ENCODE measurements around the gene NTN3.
A peak's percentile ranks its signal among the peaks of the same experiment; 100 is the strongest.

The NTN3 gene

DNA sequence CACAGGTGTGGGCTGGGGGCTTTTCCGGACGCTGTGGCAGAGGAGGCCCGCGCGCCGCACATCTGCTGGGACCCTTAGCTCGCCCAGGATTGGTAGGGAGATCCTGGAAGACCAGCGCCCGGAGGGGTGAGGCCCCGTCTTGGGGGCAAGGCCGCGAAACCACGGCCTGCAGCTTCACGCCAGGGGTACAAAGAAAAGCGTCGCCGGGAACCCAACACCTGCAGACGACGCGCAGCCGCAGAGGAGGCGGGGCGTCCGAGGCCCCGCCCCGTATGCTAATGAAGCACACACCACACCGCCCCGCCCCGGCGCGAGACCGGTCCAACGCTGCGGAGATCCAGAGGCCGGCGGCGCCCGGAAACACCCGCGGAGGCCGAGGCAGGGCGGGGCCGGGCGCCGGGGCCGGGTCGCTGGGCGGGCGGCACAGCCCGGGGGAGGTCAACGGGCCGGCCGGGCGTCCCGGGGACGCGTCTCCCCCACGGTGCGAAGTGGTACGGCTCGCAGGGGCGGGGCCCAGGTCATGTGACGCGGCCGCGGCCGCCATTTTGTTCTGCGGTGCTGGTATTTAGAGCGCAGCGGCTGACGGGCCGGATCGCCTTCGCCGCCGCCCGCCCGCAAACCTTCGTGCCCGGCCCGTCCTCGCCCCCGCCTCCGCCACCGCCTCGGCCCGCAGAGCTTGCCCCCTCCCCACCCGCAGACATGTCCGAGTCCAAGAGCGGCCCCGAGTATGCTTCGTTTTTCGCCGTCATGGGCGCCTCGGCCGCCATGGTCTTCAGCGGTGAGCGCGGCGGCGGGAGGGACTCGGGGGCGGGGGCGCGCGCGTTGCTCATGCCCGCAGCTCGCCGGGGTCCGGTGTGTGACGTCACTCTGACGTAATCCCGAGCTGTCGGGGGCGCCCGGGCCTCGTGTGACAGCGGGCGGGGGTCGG is 42.6 kb downstream of the NTN3 start, which contains the start of gene ATP6V0C:
Gene ATP6V0C (plus strand): TSS at position 548 of the 928 bp plus-strand sequence. CDS start 152 bp downstream, at position 700.
- peak within 1 kb of the TSS; percentile 68 for H3K4me2 ChIP-seq (ENCODE audit: low read length, poor library complexity, severe bottlenecking)
- H2BK5ac ChIP-seq (ENCODE audit: low read depth, low read length, poor library complexity, severe bottlenecking) = peak within 1 kb of the TSS; percentile 61
- H2BK12ac ChIP-seq (ENCODE audit: low read length in 2 of 2) = peak within 1 kb of the TSS; percentile 46 to 47
- under 1% methylated on average over 78 of the region's 122 CpGs for WGBS
- H3K4me1 ChIP-seq (ENCODE audit: control insufficient read depth, insufficient read depth, low read depth, low read length) = peaks cover 65% of the 10 kb centered on the region
- peak within 1 kb of the TSS; percentile 66 for H2AFZ ChIP-seq (ENCODE audit: low read depth, low read length)
- peak within 1 kb of the TSS; percentile 91 to 95 for H3K4ac ChIP-seq (ENCODE audit: low read depth in 1 of 2, low read length in 2 of 2)
- peaks cover 5% of the 10 kb centered on the region for H3K79me1 ChIP-seq (replicated peaks; ENCODE audit: low read length, poor library complexity, severe bottlenecking)
- no peaks in the 10 kb centered on the region for H3K27me3 ChIP-seq (ENCODE audit: control insufficient read depth in 1 of 2, insufficient read depth in 1 of 2, low read length in 2 of 2)
- peak within 1 kb of the TSS; percentile 94 for H2BK15ac ChIP-seq (ENCODE audit: low read depth, poor library complexity, severe bottlenecking)
- peak; percentile 87 for DNase-seq
- H2AK5ac ChIP-seq (ENCODE audit: low read length, severe bottlenecking) = peak within 1 kb of the TSS; percentile 84
- H3K23ac ChIP-seq (ENCODE audit: low read length in 2 of 2) = peak within 1 kb of the TSS in 1 of 2 experiments; percentile 66
- peak within 1 kb of the TSS; percentile 94 for H4K8ac ChIP-seq (ENCODE audit: low read length)
- H3K36me3 ChIP-seq (ENCODE audit: control insufficient read depth in 1 of 2, insufficient read depth in 2 of 2, low read depth in 1 of 2, low read length in 2 of 2) = peaks cover 4 to 28% of the 10 kb centered on the region in 2 experiments
- H3K4me3 ChIP-seq (ENCODE audit: insufficient read depth in 1 of 2, low read depth in 1 of 2, low read length in 2 of 2) = peak within 1 kb of the TSS; percentile 95 to 96
- peak within 1 kb of the TSS; percentile 41 for H3K27ac ChIP-seq (ENCODE audit: low read length, poor library complexity, severe bottlenecking)
- peak within 1 kb of the TSS; percentile 96 for H3K9ac ChIP-seq (ENCODE audit: low read length)
- H3K9me3 ChIP-seq (ENCODE audit: control insufficient read depth, low read length) = no peaks in the 10 kb centered on the region
- H3K18ac ChIP-seq (ENCODE audit: low read depth in 1 of 2, low read length in 2 of 2) = peak within 1 kb of the TSS; percentile 97 to 98
- H3K14ac ChIP-seq (ENCODE audit: low read length in 2 of 2) = peak within 1 kb of the TSS in 1 of 2 experiments; percentile 78
- peak within 1 kb of the TSS; percentile 99 for H2BK120ac ChIP-seq (ENCODE audit: low read depth, low read length)
- H4K91ac ChIP-seq (ENCODE audit: low read length) = peak within 1 kb of the TSS; percentile 94

DNA sequence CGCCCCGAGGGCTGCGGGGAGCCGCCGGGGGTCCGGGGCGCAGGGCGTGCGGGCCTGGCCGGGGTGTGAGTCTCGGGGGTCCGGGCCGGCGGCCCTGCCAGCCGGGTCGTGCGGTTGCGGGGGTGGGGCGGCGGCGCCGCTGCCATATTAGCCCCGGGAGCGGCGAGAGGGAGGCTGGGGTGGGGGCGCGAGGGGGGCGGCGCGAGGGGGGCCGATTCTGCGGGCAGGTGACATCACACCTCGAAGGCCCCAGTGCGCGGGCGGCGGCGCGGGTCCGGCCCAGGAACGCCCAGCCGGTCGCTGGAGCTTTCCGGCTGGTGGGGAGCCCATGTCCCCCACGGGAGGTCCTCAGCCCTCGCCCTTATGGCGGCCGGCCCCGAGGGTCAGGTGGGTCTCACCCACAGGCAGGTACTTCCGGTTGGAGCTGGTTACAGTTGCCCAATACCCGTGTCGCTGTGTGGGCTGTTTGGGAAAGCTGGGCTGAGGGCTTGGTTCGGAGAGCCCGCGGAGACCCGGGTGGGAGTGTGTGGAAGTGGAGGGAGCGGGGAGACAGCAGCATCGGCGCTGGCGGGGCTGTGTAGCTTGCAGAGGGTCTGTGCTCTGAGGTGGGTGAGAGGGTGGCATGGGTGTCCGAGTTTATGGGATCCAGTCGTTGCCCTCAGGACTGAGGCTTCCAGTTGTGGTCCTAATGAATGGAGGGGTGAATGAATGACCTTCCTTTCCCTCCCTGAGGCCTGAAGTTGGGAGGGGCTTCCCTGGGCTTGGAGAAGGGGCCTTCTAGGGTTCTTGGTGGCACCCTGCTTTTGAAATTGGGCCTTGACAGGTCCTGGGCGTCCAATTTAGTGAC is 43.5 kb downstream of the NTN3 start:
- peak overlapping the region; percentile 94 for H4K91ac ChIP-seq (ENCODE audit: low read length)
- peak overlapping the region; percentile 96 for H3K9ac ChIP-seq (ENCODE audit: low read length)
- no peak overlapping the region for H2AFZ ChIP-seq (ENCODE audit: low read depth, low read length)
- H3K14ac ChIP-seq (ENCODE audit: low read length in 2 of 2) = peak overlapping the region in 1 of 2 experiments; percentile 78
- peak overlapping the region; percentile 95 to 96 for H3K4me3 ChIP-seq (ENCODE audit: insufficient read depth in 1 of 2, low read depth in 1 of 2, low read length in 2 of 2)
- peak overlapping the region in 1 of 2 experiments; percentile 11 for H2BK12ac ChIP-seq (ENCODE audit: low read length in 2 of 2)
- no peak overlapping the region for H2BK5ac ChIP-seq (ENCODE audit: low read depth, low read length, poor library complexity, severe bottlenecking)
- peak overlapping the region; percentile 99 for H2BK120ac ChIP-seq (ENCODE audit: low read depth, low read length)
- 3% methylated on average over 32 of the region's 63 CpGs for WGBS
- H3K79me1 ChIP-seq (replicated peaks; ENCODE audit: low read length, poor library complexity, severe bottlenecking) = peaks cover 5% of the 10 kb centered on the region
- H3K4ac ChIP-seq (ENCODE audit: low read depth in 1 of 2, low read length in 2 of 2) = peak overlapping the region; percentile 91 to 95
- H3K9me3 ChIP-seq (ENCODE audit: control insufficient read depth, low read length) = no peaks in the 10 kb centered on the region
- no peak overlapping the region for H2AK5ac ChIP-seq (ENCODE audit: low read length, severe bottlenecking)
- H3K18ac ChIP-seq (ENCODE audit: low read depth in 1 of 2, low read length in 2 of 2) = peak overlapping the region; percentile 97 to 98
- peak overlapping the region; percentile 36 for H2BK15ac ChIP-seq (ENCODE audit: low read depth, poor library complexity, severe bottlenecking)
- peaks cover 73% of the 10 kb centered on the region for H3K4me1 ChIP-seq (ENCODE audit: control insufficient read depth, insufficient read depth, low read depth, low read length)
- DNase-seq = no peak
- H3K27ac ChIP-seq (ENCODE audit: low read length, poor library complexity, severe bottlenecking) = peak overlapping the region; percentile 14
- H3K23ac ChIP-seq (ENCODE audit: low read length in 2 of 2) = peak overlapping the region in 1 of 2 experiments; percentile 66
- peak overlapping the region; percentile 68 for H3K4me2 ChIP-seq (ENCODE audit: low read length, poor library complexity, severe bottlenecking)
- no peaks in the 10 kb centered on the region for H3K27me3 ChIP-seq (ENCODE audit: control insufficient read depth in 1 of 2, insufficient read depth in 1 of 2, low read length in 2 of 2)
- peak overlapping the region; percentile 94 for H4K8ac ChIP-seq (ENCODE audit: low read length)
- peaks cover 10 to 37% of the 10 kb centered on the region in 2 experiments for H3K36me3 ChIP-seq (ENCODE audit: control insufficient read depth in 1 of 2, insufficient read depth in 2 of 2, low read depth in 1 of 2, low read length in 2 of 2)

DNA sequence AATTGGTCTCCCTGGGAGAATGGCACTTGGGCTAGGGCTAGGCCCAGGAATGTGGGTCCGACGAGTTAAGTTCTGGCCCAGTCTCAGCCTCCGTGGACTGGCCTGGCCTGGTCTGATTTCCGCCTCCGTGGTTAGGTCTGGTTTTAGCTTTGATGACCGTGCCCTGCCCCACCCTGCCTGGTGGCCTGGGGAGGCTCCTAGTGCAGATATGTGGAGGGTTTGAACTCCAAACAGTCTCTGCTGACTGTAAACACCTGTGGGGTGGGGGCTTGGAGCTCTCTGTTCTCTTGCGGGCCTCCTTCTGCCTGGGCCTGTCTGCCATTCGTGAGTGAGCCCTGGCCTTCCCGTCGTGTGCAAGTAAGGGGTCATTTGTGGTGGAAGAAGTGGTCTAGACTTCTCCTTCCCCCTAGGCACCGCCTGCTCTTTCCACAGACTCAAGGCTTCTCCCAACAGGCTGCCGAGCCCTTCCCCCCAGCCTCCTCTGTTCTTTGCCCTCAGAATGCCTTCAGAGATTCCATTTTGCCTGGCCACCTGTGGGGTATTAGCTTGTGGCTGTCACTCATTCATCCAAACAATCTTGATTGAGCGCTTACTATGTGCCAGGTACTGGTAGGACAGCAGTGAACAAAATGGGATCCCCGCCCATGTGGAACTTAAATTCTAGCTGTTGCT is 44.2 kb downstream of the NTN3 start:
- DNase-seq = peak; percentile 38
- Histone ChIP-seq H3K9ac (ENCODE audit: low read length) (peak overlapping the region; percentile 96), H3K4ac (ENCODE audit: low read depth in 1 of 2, low read length in 2 of 2) (peak overlapping the region in 1 of 2 experiments; percentile 35), H3K4me3 (ENCODE audit: insufficient read depth in 1 of 2, low read depth in 1 of 2, low read length in 2 of 2) (peak overlapping the region; percentile 95 to 96), H4K91ac (ENCODE audit: low read length) (no peak overlapping the region), H2AFZ (ENCODE audit: low read depth, low read length) (no peak overlapping the region), H3K36me3 (ENCODE audit: control insufficient read depth in 1 of 2, insufficient read depth in 2 of 2, low read depth in 1 of 2, low read length in 2 of 2) (peaks cover 12 to 41% of the 10 kb centered on the region in 2 experiments), H3K27ac (ENCODE audit: low read length, poor library complexity, severe bottlenecking) (peak overlapping the region; percentile 29), H4K8ac (ENCODE audit: low read length) (no peak overlapping the region), H2BK12ac (ENCODE audit: low read length in 2 of 2) (no peak overlapping the region), H3K27me3 (ENCODE audit: control insufficient read depth in 1 of 2, insufficient read depth in 1 of 2, low read length in 2 of 2) (no peaks in the 10 kb centered on the region), H3K4me1 (ENCODE audit: control insufficient read depth, insufficient read depth, low read depth, low read length) (peaks cover 72% of the 10 kb centered on the region), H3K79me1 (replicated peaks; ENCODE audit: low read length, poor library complexity, severe bottlenecking) (peaks cover 2% of the 10 kb centered on the region), H2BK120ac (ENCODE audit: low read depth, low read length) (no peak overlapping the region), H3K9me3 (ENCODE audit: control insufficient read depth, low read length) (no peaks in the 10 kb centered on the region), H2BK5ac (ENCODE audit: low read depth, low read length, poor library complexity, severe bottlenecking) (no peak overlapping the region), H3K18ac (ENCODE audit: low read depth in 1 of 2, low read length in 2 of 2) (no peak overlapping the region), H3K4me2 (ENCODE audit: low read length, poor library complexity, severe bottlenecking) (peak overlapping the region; percentile 68), H3K23ac (ENCODE audit: low read length in 2 of 2) (no peak overlapping the region), H3K14ac (ENCODE audit: low read length in 2 of 2) (no peak overlapping the region), H2BK15ac (ENCODE audit: low read depth, poor library complexity, severe bottlenecking) (no peak overlapping the region), H2AK5ac (ENCODE audit: low read length, severe bottlenecking) (no peak overlapping the region)
- WGBS = 68% methylated on average over 12 of the region's 14 CpGs

Data from mesenchymal stem cell (in vitro differentiated cells and primary cell).